Esophagus muscularis mucosa (tissue), 4 donors: ENCODE data around the gene TUBD1.
"Not testable (repeated sequence)": the region's sequence is repeated elsewhere in the genome, so short reads cannot be mapped to it uniquely, and the experiment has no call there.

Source experiments
- EP300 ChIP-seq: sonication (generic); formaldehyde crosslinking; IDR thresholded peaks from one replicate; pipeline ENCODE4 v1.6.1; 2017; ENCODE audit warnings: antibody characterized with exemption
- POLR2A ChIP-seq: fragments of 450-650 bp; IDR thresholded peaks from one replicate; pipeline ENCODE4 v1.6.1; 2017; ENCODE audit warnings: antibody characterized with exemption, moderate library complexity, mild to moderate bottlenecking, low read depth
- TF ChIP-seq, protein P1 (sequence below), 3 experiments: fragments of 200-600 bp in 2 of 3; fragments of 450-650 bp in 1 of 3; sonication (generic) in 2 of 3; IDR thresholded peaks; one replicate each; pipeline ENCODE4 v1.5.1; 2017 to 2019; ENCODE audit warnings: antibody characterized with exemption in 3 of 3, mild to moderate bottlenecking in 2 of 3, moderate library complexity in 1 of 3

DNA sequence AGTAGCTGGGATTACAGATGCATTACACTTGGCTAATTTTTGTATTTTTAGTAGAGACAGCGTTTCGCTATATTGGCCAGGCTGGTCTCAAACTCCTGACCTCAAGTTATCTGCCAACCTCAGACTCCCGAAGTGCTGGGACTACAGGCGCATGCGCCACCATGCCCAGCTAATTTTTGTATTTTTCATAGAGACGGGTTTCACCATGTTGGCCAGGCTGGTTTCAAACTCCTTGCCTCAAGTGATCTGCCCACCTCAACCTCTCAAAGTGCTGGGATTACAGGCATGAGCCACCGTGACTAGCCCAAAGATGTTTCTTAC lies 39.9 kb downstream of the TUBD1 start:
- TF ChIP-seq, protein P1, sequence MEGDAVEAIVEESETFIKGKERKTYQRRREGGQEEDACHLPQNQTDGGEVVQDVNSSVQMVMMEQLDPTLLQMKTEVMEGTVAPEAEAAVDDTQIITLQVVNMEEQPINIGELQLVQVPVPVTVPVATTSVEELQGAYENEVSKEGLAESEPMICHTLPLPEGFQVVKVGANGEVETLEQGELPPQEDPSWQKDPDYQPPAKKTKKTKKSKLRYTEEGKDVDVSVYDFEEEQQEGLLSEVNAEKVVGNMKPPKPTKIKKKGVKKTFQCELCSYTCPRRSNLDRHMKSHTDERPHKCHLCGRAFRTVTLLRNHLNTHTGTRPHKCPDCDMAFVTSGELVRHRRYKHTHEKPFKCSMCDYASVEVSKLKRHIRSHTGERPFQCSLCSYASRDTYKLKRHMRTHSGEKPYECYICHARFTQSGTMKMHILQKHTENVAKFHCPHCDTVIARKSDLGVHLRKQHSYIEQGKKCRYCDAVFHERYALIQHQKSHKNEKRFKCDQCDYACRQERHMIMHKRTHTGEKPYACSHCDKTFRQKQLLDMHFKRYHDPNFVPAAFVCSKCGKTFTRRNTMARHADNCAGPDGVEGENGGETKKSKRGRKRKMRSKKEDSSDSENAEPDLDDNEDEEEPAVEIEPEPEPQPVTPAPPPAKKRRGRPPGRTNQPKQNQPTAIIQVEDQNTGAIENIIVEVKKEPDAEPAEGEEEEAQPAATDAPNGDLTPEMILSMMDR (IDR thresholded peaks at IDR 0.05), result not testable (repeated sequence)
- TF ChIP-seq POLR2A, EP300: not testable (repeated sequence)
